ENCODE data around the gene KRTAP4-16.
"Not testable (repeated sequence)": the region's sequence is repeated elsewhere in the genome, so short reads cannot be mapped to it uniquely, and the experiment has no call there.

KRTAP4-16 gene

GRCh38 chr17:41101586-41102259 lies at the start of gene KRTAP4-16:
Gene KRTAP4-16 (minus strand): TSS chr17:41102209. CDS start chr17:41102209, 0 bp downstream.
- DNase-seq = no peak

GRCh38 chr17:41151525-41151924 lies 49.5 kb upstream of the KRTAP4-16 start:
- DNase-seq = no peak

GRCh38 chr17:41150026-41150425 lies 48.0 kb upstream of the KRTAP4-16 start:
- DNase-seq = no peak

- no peak for DNase-seq
These were observed 47.6 kb upstream of the KRTAP4-16 start, which contains the start of gene KRTAP4-5 for GRCh38 chr17:41149652-41149985. Gene KRTAP4-5 (minus strand): TSS chr17:41149825. CDS start chr17:41149767, 58 bp downstream.

- DNase-seq = not testable (repeated sequence)
These were observed 47.1 kb upstream of the KRTAP4-16 start for GRCh38 chr17:41148971-41149651.

- no peak for DNase-seq
These were observed 45.7 kb upstream of the KRTAP4-16 start for GRCh38 chr17:41147531-41148204.

- DNase-seq = no peak
These were observed 43.3 kb upstream of the KRTAP4-16 start for GRCh38 chr17:41145261-41145660.

- no peak for DNase-seq
These were observed 42.8 kb upstream of the KRTAP4-16 start for GRCh38 chr17:41144846-41145245.

- DNase-seq = no peak
These were observed 39.4 kb upstream of the KRTAP4-16 start for GRCh38 chr17:41141361-41141760.

GRCh38 chr17:41140360-41141131 lies 38.5 kb upstream of the KRTAP4-16 start, which contains the start of gene KRTAP4-6:
Gene KRTAP4-6 (minus strand): TSS chr17:41140544. CDS start chr17:41140487, 57 bp downstream.
- DNase-seq = no peak

- not testable (repeated sequence) for DNase-seq
These were observed 37.9 kb upstream of the KRTAP4-16 start for GRCh38 chr17:41139865-41140264.

- DNase-seq = no peak
These were observed 32.1 kb upstream of the KRTAP4-16 start for GRCh38 chr17:41133880-41134735.

- DNase-seq = no peak
These were observed 30.0 kb upstream of the KRTAP4-16 start for GRCh38 chr17:41131979-41132378.

- DNase-seq = no peak
These were observed 25.4 kb upstream of the KRTAP4-16 start for GRCh38 chr17:41127371-41127770.

- DNase-seq = no peak
These were observed 24.4 kb upstream of the KRTAP4-16 start for GRCh38 chr17:41126412-41126811.

GRCh38 chr17:41125064-41125463 lies 23.1 kb upstream of the KRTAP4-16 start:
- DNase-seq = no peak

- DNase-seq = not testable (repeated sequence)
These were observed 22.0 kb upstream of the KRTAP4-16 start, which contains the start of gene KRTAP4-12 for GRCh38 chr17:41123991-41124371. Gene KRTAP4-12 (minus strand): TSS chr17:41124182. CDS start chr17:41124122, 60 bp downstream.

GRCh38 chr17:41123292-41123990 lies 21.4 kb upstream of the KRTAP4-16 start:
- DNase-seq = not testable (repeated sequence)

GRCh38 chr17:41121742-41122141 lies 19.7 kb upstream of the KRTAP4-16 start:
- DNase-seq = no peak

- not testable (repeated sequence) for DNase-seq
These were observed 18.0 kb upstream of the KRTAP4-16 start for GRCh38 chr17:41119696-41120690.

All from activated naive CD4-positive, alpha-beta T cell treated with anti-CD3 and anti-CD28 coated beads, Interleukin-2, amount 50 U/mL, for 16 hours (primary cell).